Measurements from ENCODE around the gene TAGAP.

GRCh38 chr6:159061805-159062563 lies 17.2 kb upstream of the TAGAP start:
- TF ChIP-seq, protein P1, sequence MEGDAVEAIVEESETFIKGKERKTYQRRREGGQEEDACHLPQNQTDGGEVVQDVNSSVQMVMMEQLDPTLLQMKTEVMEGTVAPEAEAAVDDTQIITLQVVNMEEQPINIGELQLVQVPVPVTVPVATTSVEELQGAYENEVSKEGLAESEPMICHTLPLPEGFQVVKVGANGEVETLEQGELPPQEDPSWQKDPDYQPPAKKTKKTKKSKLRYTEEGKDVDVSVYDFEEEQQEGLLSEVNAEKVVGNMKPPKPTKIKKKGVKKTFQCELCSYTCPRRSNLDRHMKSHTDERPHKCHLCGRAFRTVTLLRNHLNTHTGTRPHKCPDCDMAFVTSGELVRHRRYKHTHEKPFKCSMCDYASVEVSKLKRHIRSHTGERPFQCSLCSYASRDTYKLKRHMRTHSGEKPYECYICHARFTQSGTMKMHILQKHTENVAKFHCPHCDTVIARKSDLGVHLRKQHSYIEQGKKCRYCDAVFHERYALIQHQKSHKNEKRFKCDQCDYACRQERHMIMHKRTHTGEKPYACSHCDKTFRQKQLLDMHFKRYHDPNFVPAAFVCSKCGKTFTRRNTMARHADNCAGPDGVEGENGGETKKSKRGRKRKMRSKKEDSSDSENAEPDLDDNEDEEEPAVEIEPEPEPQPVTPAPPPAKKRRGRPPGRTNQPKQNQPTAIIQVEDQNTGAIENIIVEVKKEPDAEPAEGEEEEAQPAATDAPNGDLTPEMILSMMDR (IDR thresholded peaks at IDR 0.05; ENCODE audit: control extremely low read depth in 1 of 3, insufficient read depth in 1 of 3, low read depth in 1 of 3, low read length in 3 of 3): no peak
- no peak for TF ChIP-seq SP4 (IDR thresholded peaks at IDR 0.05; ENCODE audit: low read length)
- TF ChIP-seq CBX8 (IDR thresholded peaks at IDR 0.05; ENCODE audit: borderline replicate concordance, low read depth, low read length): no peak
